Breast epithelium (tissue), 4 donors: ENCODE results near the gene COMMD1. TPM values are rescaled to one million over a fixed set of nuclear protein-coding genes. Genes with fewer than 3 reads are reported as not detected.

Source experiments
- DNase-seq, 2 donors: peaks; one replicate each; pipeline ENCODE4 v3.0.0-alpha.2; 2019; ENCODE audit warnings: low spot score in 2 of 2
- H3K27ac ChIP-seq, 2 donors: fragments of 200-600 bp; sonication (generic) in 1 of 2; one replicate each; pipeline ENCODE4 v1.5.1; 2016 to 2019; ENCODE audit warnings: mild to moderate bottlenecking in 1 of 2
- H3K27me3 ChIP-seq, 2 donors: fragments of 200-600 bp; sonication (generic) in 1 of 2; one replicate each; pipeline versions ENCODE4 v1.5.1 to v1.6.0; 2017 to 2019; ENCODE audit warnings: control low read depth in 1 of 2, mild to moderate bottlenecking in 1 of 2
- H3K36me3 ChIP-seq: fragments of 200-600 bp; one replicate; pipeline ENCODE4 v1.5.1; 2019
- H3K4me1 ChIP-seq, 2 donors: fragments of 200-600 bp; sonication (generic); one replicate each; pipeline ENCODE4 v1.5.1; 2016 to 2019; ENCODE audit warnings: control low read depth in 1 of 2
- H3K4me3 ChIP-seq, 3 donors: fragments of 200-600 bp; sonication (generic); 1 replicate in 2 of 3; 2 replicates in 1 of 3; pipeline ENCODE4 v1.5.1; 2016 to 2019; ENCODE audit warnings: mild to moderate bottlenecking in 3 of 3, moderate library complexity in 2 of 3
- H3K9me3 ChIP-seq, 2 donors: fragments of 200-600 bp; sonication (generic) in 1 of 2; one replicate each; pipeline ENCODE4 v1.5.1; 2016 to 2019; ENCODE audit warnings: control low read depth in 1 of 2
- CTCF ChIP-seq, 3 donors: fragments of 450-650 bp; IDR thresholded peaks; one replicate each; pipeline ENCODE4 v1.5.1; 2016 to 2017; ENCODE audit warnings: antibody characterized with exemption in 3 of 3, mild to moderate bottlenecking in 3 of 3, moderate library complexity in 3 of 3
- POLR2A ChIP-seq: fragments of 450-650 bp; IDR thresholded peaks from one replicate; pipeline ENCODE4 v1.6.1; 2016; ENCODE audit warnings: antibody characterized with exemption, mild to moderate bottlenecking, moderate library complexity
- POLR2AphosphoS5 ChIP-seq, 3 donors: sonication (generic); formaldehyde crosslinking; IDR thresholded peaks; one replicate each; pipeline ENCODE4 v1.6.1; 2017; ENCODE audit warnings: antibody characterized with exemption in 3 of 3
- intact Hi-C: fragments of 100-400 bp; cut with DNase I; formaldehyde crosslinking; loops from one replicate; pipeline ENCODE4 v1.15.1; 2023; ENCODE audit warnings: low total_unique reads
- total RNA-seq, 3 donors: library from RNA; depleted of rRNA; stranded (reverse); fragments of >200 nt; gene quantifications; one replicate each; pipeline ENCODE4 v1.1.0, GENCODE V29; 2016

Gene COMMD1
- total RNA-seq, 3 donors from 2014 or later, result 38.4 to 63.8 (median 56.4) TPM

DNA sequence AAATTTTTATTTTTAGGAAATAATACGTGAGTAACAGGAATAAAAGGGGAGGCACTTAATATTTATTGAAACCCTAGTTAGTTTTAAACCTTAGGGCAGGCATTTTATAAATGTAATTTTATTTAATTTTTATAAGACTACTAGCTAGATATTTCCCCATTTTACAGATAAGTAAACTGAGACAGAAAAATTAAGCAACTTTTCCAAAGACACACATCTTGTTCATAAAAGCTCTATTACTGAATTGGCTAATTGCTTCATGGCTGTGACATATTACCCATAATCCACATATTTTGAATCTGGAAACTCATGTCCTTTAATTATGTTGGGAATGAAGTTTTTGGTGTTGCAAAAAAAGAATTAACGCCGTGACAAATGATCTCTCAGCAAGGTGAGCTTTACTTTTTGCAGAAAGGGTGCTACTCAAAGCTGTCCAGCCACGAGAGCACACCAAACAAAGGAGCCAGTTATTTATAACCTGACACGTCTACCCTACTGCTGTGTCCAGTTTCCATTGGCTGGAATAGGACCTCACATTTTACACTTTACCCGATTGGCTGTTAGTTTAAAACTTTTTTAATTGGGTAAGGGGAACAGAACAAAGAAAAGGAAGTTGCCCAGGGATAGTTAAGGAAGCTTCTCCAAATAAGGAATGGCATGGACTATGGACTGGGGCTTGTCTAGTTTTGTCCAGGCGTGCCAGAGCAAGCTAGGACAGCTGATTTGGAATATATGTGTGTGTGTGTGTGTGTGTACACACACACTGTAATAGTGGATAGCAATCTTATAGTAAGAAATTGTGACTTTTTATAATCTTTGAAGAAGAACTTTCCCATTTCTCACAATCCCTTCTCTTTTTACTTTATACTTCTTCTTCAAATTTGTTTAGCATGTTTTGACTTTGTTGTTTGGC is 54.2 kb downstream of the COMMD1 start:
- H3K4me3 ChIP-seq, result no peak overlapping the region
- H3K4me1 ChIP-seq, result no peaks in the 10 kb centered on the region
- H3K27me3 ChIP-seq, result no peaks in the 10 kb centered on the region
- H3K36me3 ChIP-seq, result no peaks in the 10 kb centered on the region
- intact Hi-C loops, result no loop called here
- DNase-seq, result no peak
- no peak for TF ChIP-seq POLR2A
- no peak for TF ChIP-seq CTCF (IDR thresholded peaks at IDR 0.05)
- TF ChIP-seq POLR2AphosphoS5 (IDR thresholded peaks at IDR 0.05), result no peak
- no peaks in the 10 kb centered on the region for H3K9me3 ChIP-seq
- H3K27ac ChIP-seq, result no peak overlapping the region

- intact Hi-C loops, result no loop called here
- no peak overlapping the region for H3K4me3 ChIP-seq
- no peaks in the 10 kb centered on the region for H3K27me3 ChIP-seq
- no peaks in the 10 kb centered on the region for H3K4me1 ChIP-seq
- no peak for DNase-seq
- no peak overlapping the region for H3K27ac ChIP-seq
- no peaks in the 10 kb centered on the region for H3K9me3 ChIP-seq
- no peaks in the 10 kb centered on the region for H3K36me3 ChIP-seq
- TF ChIP-seq POLR2A (no peak), CTCF (IDR thresholded peaks at IDR 0.05) (no peak), POLR2AphosphoS5 (IDR thresholded peaks at IDR 0.05) (no peak)
These were observed 55.9 kb downstream of the COMMD1 start for GRCh38 chr2:61961231-61961901.

DNA sequence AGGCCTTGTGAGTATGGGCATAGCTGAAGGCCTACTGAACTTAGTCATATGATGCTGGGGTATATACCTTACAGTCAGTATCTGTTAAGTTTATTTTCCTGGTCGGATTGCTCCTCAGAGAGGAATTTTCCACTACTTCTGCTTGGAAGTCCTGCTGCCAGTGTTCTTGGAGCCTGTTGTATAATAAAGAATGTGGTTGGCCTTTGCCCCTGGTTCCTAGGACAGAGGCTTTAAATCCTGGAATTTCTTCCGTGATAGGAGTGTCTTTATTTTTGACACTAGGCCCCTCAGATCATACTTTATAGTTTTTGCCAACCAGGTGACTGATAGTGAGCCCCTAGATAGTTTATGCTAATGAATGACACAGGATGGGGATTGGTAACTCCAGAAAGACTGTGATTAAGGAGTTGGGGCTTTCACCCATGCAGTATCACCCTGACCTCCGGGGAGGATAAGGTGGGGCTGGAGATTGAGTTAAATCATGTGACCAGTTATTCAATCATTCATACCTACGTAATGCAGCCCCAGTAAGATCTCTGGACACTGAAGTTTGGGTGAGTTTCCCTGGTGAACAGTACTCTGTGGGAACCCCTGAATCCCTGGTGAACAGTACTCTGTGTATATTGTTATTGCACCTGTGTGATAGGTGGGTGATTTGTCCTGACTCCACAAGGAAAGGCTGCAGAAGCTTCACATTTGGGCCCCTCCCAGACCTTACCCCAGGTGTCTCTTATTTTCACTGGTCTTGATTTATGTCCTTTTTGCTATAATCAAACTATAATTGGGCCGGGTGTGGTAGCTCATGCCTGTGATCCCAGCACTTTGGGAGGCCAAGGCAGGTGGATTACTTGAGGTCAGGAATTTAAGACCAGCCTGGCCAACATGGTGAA is 56.9 kb downstream of the COMMD1 start:
- no peak for DNase-seq
- Histone ChIP-seq H3K27ac (no peak overlapping the region), H3K27me3 (no peaks in the 10 kb centered on the region), H3K4me3 (no peak overlapping the region), H3K4me1 (no peaks in the 10 kb centered on the region), H3K36me3 (no peaks in the 10 kb centered on the region), H3K9me3 (no peaks in the 10 kb centered on the region)
- intact Hi-C loops, result no loop called here
- TF ChIP-seq CTCF (IDR thresholded peaks at IDR 0.05), result no peak
- no peak for TF ChIP-seq POLR2A
- no peak for TF ChIP-seq POLR2AphosphoS5 (IDR thresholded peaks at IDR 0.05)

- Histone ChIP-seq H3K36me3 (no peaks in the 10 kb centered on the region), H3K4me3 (no peak overlapping the region), H3K27me3 (no peaks in the 10 kb centered on the region), H3K27ac (no peak overlapping the region), H3K4me1 (no peaks in the 10 kb centered on the region), H3K9me3 (no peaks in the 10 kb centered on the region)
- TF ChIP-seq CTCF (IDR thresholded peaks at IDR 0.05) (peak in 2 of 3 donors; percentile 8 to 18), POLR2AphosphoS5 (IDR thresholded peaks at IDR 0.05) (no peak), POLR2A (no peak)
- intact Hi-C loops, result no loop called here
- no peak for DNase-seq
These were observed 60.7 kb downstream of the COMMD1 start for GRCh38 chr2:61966087-61966727.
